H1 (cell line): ENCODE results near the gene WNT7A. TPM values are rescaled to one million over a fixed set of nuclear protein-coding genes. Genes with fewer than 3 reads are reported as not detected.

ENCODE experiments used
- CBX5 ChIP-seq: fragments of 300-800, 300-1000 bp; sonication (generic); IDR thresholded peaks from 2 replicates; pipeline ENCODE4 v1.7.1; 2016; ENCODE audit warnings: antibody characterized with exemption, low read length, low read depth
- MAFK ChIP-seq: IDR thresholded peaks from 2 replicates; pipeline ENCODE4 v1.6.1; 2012; ENCODE audit warnings: low read depth, mild to moderate bottlenecking, improper control_type of control experiment, low read length
- NRF1 ChIP-seq: IDR thresholded peaks from 2 replicates; pipeline ENCODE4 v1.6.1; 2011; ENCODE audit warnings: mild to moderate bottlenecking, low read depth, low read length, improper control_type of control experiment
- SP2 ChIP-seq: IDR thresholded peaks from 2 replicates; pipeline ENCODE4 v1.6.1; 2012; ENCODE audit warnings: mild to moderate bottlenecking, low read length, inconsistent platforms
- SUZ12 ChIP-seq: fragments of 200-600 bp; sonication (generic); IDR thresholded peaks from 2 replicates; pipeline ENCODE4 v1.6.1; 2012; ENCODE audit warnings: mild to moderate bottlenecking, inconsistent platforms, low read length, moderate library complexity, mixed read lengths
- polyA plus RNA-seq, 7 experiments: library from polyadenylated mRNA; depleted of rRNA in 3 of 7; stranded (reverse) in 5 of 7; unstranded in 2 of 7; fragments of >200 nt in 5 of 7; fragments of 200-250 nt in 2 of 7; gene quantifications; 1 replicate in 5 of 7; 2 replicates in 1 of 7; 4 replicates in 1 of 7; pipeline versions ENCODE4 v1.2.1 to v1.2.3, GENCODE V29; 2011 to 2013; ENCODE audit warnings: missing spikeins in 2 of 7, mixed read lengths in 2 of 7
- total RNA-seq: library from RNA; stranded (reverse); fragmentation: NEBNext Ultra II Directional; extraction: Animal tissue kit (Norgen Biotek cat#: 25700); gene quantifications from 2 replicates; pipeline ENCODE4 v1.2.1, GENCODE V29; 2021
- TF ChIP-seq, protein P1 (sequence below): fragments of 300-600 bp; sonication (generic); IDR thresholded peaks from 2 replicates; pipeline ENCODE4 v1.7.1; 2012; ENCODE audit warnings: low read length, moderate library complexity, mild to moderate bottlenecking, inconsistent platforms; ENCODE audit not compliant: insufficient replicate concordance
- TF ChIP-seq, protein P2 (sequence below): IDR thresholded peaks from 2 replicates; pipeline ENCODE4 v1.6.1; 2011; ENCODE audit warnings: low read depth, mild to moderate bottlenecking, low read length; ENCODE audit not compliant: insufficient read depth

Gene WNT7A
- total and polyA plus RNA-seq, 2 of the 8 experiments (the other 6 are each of a cell fraction or from before 2014, with no cell fraction given), result 0.02 TPM; not detected in 1

DNA sequence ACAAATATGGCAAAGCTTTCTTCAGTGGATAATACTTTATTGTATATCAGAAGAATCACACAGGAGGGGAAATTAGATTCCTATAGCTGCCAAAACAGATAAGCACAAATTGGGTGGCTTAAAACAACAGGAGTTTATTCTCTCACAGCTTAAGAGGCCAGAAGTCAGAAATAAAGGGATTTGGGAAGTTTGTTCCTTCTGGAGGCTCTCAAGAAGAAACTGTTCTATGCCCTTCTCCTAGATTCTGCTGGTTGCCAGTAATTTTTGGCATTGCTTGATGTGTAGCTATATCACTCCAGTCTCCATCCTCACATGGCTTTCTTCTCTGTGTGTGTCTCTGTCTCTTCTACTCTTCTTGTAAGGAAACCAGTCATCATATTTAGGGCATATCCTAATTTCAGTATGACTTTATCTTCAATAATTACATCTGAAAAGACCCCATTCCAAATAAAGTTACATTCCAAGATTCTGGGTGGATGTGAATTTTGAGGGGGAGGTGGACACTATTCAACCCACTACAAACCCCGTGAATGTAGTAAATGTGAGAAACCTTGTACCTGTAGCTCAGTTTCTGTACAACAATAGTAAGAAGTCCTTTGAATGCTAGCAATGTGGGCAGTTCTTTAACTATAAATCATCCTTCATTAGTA is 22.2 kb upstream of the WNT7A start (continued):
- TF ChIP-seq, protein P1, sequence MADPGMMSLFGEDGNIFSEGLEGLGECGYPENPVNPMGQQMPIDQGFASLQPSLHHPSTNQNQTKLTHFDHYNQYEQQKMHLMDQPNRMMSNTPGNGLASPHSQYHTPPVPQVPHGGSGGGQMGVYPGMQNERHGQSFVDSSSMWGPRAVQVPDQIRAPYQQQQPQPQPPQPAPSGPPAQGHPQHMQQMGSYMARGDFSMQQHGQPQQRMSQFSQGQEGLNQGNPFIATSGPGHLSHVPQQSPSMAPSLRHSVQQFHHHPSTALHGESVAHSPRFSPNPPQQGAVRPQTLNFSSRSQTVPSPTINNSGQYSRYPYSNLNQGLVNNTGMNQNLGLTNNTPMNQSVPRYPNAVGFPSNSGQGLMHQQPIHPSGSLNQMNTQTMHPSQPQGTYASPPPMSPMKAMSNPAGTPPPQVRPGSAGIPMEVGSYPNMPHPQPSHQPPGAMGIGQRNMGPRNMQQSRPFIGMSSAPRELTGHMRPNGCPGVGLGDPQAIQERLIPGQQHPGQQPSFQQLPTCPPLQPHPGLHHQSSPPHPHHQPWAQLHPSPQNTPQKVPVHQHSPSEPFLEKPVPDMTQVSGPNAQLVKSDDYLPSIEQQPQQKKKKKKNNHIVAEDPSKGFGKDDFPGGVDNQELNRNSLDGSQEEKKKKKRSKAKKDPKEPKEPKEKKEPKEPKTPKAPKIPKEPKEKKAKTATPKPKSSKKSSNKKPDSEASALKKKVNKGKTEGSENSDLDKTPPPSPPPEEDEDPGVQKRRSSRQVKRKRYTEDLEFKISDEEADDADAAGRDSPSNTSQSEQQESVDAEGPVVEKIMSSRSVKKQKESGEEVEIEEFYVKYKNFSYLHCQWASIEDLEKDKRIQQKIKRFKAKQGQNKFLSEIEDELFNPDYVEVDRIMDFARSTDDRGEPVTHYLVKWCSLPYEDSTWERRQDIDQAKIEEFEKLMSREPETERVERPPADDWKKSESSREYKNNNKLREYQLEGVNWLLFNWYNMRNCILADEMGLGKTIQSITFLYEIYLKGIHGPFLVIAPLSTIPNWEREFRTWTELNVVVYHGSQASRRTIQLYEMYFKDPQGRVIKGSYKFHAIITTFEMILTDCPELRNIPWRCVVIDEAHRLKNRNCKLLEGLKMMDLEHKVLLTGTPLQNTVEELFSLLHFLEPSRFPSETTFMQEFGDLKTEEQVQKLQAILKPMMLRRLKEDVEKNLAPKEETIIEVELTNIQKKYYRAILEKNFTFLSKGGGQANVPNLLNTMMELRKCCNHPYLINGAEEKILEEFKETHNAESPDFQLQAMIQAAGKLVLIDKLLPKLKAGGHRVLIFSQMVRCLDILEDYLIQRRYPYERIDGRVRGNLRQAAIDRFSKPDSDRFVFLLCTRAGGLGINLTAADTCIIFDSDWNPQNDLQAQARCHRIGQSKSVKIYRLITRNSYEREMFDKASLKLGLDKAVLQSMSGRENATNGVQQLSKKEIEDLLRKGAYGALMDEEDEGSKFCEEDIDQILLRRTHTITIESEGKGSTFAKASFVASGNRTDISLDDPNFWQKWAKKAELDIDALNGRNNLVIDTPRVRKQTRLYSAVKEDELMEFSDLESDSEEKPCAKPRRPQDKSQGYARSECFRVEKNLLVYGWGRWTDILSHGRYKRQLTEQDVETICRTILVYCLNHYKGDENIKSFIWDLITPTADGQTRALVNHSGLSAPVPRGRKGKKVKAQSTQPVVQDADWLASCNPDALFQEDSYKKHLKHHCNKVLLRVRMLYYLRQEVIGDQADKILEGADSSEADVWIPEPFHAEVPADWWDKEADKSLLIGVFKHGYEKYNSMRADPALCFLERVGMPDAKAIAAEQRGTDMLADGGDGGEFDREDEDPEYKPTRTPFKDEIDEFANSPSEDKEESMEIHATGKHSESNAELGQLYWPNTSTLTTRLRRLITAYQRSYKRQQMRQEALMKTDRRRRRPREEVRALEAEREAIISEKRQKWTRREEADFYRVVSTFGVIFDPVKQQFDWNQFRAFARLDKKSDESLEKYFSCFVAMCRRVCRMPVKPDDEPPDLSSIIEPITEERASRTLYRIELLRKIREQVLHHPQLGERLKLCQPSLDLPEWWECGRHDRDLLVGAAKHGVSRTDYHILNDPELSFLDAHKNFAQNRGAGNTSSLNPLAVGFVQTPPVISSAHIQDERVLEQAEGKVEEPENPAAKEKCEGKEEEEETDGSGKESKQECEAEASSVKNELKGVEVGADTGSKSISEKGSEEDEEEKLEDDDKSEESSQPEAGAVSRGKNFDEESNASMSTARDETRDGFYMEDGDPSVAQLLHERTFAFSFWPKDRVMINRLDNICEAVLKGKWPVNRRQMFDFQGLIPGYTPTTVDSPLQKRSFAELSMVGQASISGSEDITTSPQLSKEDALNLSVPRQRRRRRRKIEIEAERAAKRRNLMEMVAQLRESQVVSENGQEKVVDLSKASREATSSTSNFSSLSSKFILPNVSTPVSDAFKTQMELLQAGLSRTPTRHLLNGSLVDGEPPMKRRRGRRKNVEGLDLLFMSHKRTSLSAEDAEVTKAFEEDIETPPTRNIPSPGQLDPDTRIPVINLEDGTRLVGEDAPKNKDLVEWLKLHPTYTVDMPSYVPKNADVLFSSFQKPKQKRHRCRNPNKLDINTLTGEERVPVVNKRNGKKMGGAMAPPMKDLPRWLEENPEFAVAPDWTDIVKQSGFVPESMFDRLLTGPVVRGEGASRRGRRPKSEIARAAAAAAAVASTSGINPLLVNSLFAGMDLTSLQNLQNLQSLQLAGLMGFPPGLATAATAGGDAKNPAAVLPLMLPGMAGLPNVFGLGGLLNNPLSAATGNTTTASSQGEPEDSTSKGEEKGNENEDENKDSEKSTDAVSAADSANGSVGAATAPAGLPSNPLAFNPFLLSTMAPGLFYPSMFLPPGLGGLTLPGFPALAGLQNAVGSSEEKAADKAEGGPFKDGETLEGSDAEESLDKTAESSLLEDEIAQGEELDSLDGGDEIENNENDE, result no peak
- no peak for TF ChIP-seq MAFK
- no peak for TF ChIP-seq SUZ12
- no peak for TF ChIP-seq SP2
- TF ChIP-seq NRF1, result no peak
- no peak for TF ChIP-seq CBX5
- TF ChIP-seq, protein P2, sequence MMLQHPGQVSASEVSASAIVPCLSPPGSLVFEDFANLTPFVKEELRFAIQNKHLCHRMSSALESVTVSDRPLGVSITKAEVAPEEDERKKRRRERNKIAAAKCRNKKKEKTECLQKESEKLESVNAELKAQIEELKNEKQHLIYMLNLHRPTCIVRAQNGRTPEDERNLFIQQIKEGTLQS, result no peak
